NCI-H2081 (cell line): Measurements from ENCODE around the gene CATSPERE.
"Not testable (repeated sequence)": the region's sequence is repeated elsewhere in the genome, so short reads cannot be mapped to it uniquely, and the experiment has no call there.

Experiments used
- DNase-seq, 2 experiments: peaks; one replicate each; lab custom pipeline; 2025; lab: John Stamatoyannopoulos, UW

Gene CATSPERE

DNA sequence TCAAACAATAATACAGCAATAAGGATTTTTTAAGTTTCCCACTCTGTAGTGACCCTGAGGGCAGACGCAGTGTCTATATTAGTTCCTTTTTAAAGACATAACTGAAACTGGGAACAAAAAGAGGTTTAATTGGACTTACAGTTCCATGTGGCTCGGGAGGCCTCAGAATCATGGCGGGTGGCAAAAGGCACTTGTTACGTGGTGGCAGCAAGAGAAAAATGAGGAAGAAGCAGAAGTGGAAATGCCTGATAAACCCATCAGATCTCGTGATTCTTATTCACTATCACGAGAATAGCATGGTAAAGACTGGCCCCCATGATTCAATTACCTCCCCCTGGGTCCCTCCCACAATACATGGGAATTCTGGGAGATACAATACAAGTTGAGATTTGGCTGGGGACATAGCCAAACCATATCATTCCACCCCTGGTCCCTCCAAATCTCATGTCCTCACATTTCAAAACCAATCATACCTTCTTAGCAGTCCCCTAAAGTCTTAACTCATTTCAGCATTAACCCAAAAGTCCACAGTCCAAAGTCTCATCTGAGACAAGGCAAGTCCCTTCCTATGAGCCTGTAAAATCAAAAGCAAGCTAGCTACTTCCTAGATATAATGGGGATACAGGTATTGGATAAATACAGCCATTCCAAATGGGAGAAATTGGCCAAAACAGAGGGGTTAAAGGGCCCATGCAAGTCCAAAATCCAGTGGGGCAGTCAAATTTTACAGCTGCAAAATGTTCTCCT lies 205.8 kb downstream of the CATSPERE start:
- DNase-seq: not testable (repeated sequence)

- no peak for DNase-seq
Observed at GRCh38 chr1:244667797-244668196, 206.7 kb downstream of the CATSPERE start.

GRCh38 chr1:244672946-244673682 lies 212.0 kb downstream of the CATSPERE start:
- no peak for DNase-seq

- DNase-seq: no peak
Observed at GRCh38 chr1:244674446-244674845, 213.4 kb downstream of the CATSPERE start.

DNA sequence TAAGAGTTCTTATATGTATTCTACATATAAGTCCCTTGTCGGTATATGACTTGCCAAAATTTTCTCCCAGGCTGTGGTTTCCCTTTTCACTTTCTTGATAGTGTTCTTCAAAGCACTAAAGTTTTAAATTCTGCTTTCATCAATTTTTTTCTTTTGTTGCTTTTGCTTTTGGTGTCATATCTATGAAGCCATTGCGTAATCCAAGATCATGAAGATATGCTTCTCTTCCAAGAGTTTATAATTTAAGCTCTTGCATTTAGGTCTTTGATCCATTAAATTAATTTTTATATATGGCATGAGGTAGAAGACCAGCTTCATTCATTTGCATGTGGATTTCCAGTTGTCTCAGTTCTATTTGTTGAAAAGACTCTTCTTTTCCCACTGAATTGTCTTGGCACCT lies 214.1 kb downstream of the CATSPERE start:
- no peak for DNase-seq

GRCh38 chr1:244678697-244679096 lies 217.6 kb downstream of the CATSPERE start:
- DNase-seq: peak; percentile 9 to 47

DNA sequence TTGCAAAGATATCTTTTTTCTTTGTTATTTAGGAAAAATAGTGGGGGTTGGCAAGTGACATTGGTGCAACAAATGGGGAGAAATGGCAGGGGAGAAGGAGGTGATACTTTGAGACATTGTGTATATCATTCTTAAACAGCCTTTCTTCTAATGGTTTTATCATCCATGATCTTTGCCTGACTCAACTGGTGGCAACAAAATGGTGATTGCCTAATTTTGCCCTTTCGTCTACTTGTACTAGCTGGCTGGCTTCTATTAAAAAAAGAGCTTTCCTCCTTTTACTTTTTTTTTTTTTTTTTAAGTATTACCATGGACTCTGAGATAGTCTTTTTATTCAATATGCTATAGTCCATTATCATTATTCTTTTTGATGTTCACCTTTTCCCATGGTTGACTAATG lies 219.6 kb downstream of the CATSPERE start:
- DNase-seq: no peak

GRCh38 chr1:244682087-244682486 lies 221.0 kb downstream of the CATSPERE start:
- not testable (repeated sequence) for DNase-seq
